Measurements from ENCODE around the gene ESPN. TPM values are rescaled to one million over a fixed set of nuclear protein-coding genes. Genes with fewer than 3 reads are reported as not detected.

Gene ESPN
- total RNA-seq, 4 donors from 2014 or later: 0.60 to 6.1 (median 1.7) TPM

- Histone ChIP-seq H3K9me3 (no peaks in the 10 kb centered on the region), H3K4me3 (no peak overlapping the region), H3K27ac (no peak overlapping the region), H3K27me3 (no peaks in the 10 kb centered on the region), H3K4me1 (peaks cover 0 to 13% (median 10%) of the 10 kb centered on the region in 4 donors), H3K36me3 (no peaks in the 10 kb centered on the region)
- TF ChIP-seq POLR2A (IDR thresholded peaks at IDR 0.05) (no peak), EP300 (IDR thresholded peaks at IDR 0.05) (no peak), CTCF (IDR thresholded peaks at IDR 0.05) (no peak)
- no peak for DNase-seq (ENCODE audit: low spot score in 2 of 2)
Measured at GRCh38 chr1:6396998-6397397, 27.6 kb upstream of the ESPN start.

- TF ChIP-seq CTCF (IDR thresholded peaks at IDR 0.05): no peak
- TF ChIP-seq POLR2A (IDR thresholded peaks at IDR 0.05): no peak
- TF ChIP-seq EP300 (IDR thresholded peaks at IDR 0.05): no peak
- DNase-seq (ENCODE audit: low spot score in 2 of 2): no peak
- 69 to 73% methylated on average over 10 of the region's 10 CpGs for WGBS, 2 donors
Measured at GRCh38 chr1:6397844-6398441, 26.6 kb upstream of the ESPN start.

GRCh38 chr1:6399294-6399693, 25.3 kb upstream of the ESPN start:
- TF ChIP-seq CTCF (IDR thresholded peaks at IDR 0.05): no peak
- TF ChIP-seq POLR2A (IDR thresholded peaks at IDR 0.05): no peak
- no peak for TF ChIP-seq EP300 (IDR thresholded peaks at IDR 0.05)
- no peak overlapping the region for H3K4me3 ChIP-seq
- no peaks in the 10 kb centered on the region for H3K9me3 ChIP-seq
- peaks cover 0 to 1% (median under 1%) of the 10 kb centered on the region in 4 donors for H3K4me1 ChIP-seq
- H3K27me3 ChIP-seq: peaks cover 0 to 6% of the 10 kb centered on the region in 2 donors
- H3K27ac ChIP-seq: no peak overlapping the region
- no peak for DNase-seq (ENCODE audit: low spot score in 2 of 2)
- H3K36me3 ChIP-seq: no peaks in the 10 kb centered on the region
- 88 to 90% methylated on average over 3 of the region's 3 CpGs for WGBS, 2 donors

More at GRCh38 chr1:6397844-6398441, 26.6 kb upstream of the ESPN start:
- peaks cover 0 to 4% (median 2%) of the 10 kb centered on the region in 4 donors for H3K4me1 ChIP-seq
- H3K36me3 ChIP-seq: no peaks in the 10 kb centered on the region
- no peak overlapping the region for H3K4me3 ChIP-seq
- H3K27me3 ChIP-seq: no peaks in the 10 kb centered on the region
- H3K9me3 ChIP-seq: no peaks in the 10 kb centered on the region
- no peak overlapping the region for H3K27ac ChIP-seq

- WGBS, 2 donors: 63 to 67% methylated on average over 6 of the region's 6 CpGs
- TF ChIP-seq CTCF (IDR thresholded peaks at IDR 0.05) (no peak), POLR2A (IDR thresholded peaks at IDR 0.05) (no peak), EP300 (IDR thresholded peaks at IDR 0.05) (no peak)
- no peaks in the 10 kb centered on the region for H3K9me3 ChIP-seq
Measured at GRCh38 chr1:6401673-6402072, 22.9 kb upstream of the ESPN start.

GRCh38 chr1:6408023-6408422, 16.6 kb upstream of the ESPN start:
- DNase-seq (ENCODE audit: low spot score in 2 of 2): no peak
- Histone ChIP-seq H3K36me3 (no peaks in the 10 kb centered on the region), H3K4me3 (no peak overlapping the region), H3K4me1 (no peaks in the 10 kb centered on the region), H3K27me3 (peaks cover 0 to 41% of the 10 kb centered on the region in 2 donors), H3K27ac (no peak overlapping the region), H3K9me3 (no peaks in the 10 kb centered on the region)
- WGBS, 2 donors: 71 to 82% methylated on average over 6 of the region's 6 CpGs
- no peak for TF ChIP-seq EP300 (IDR thresholded peaks at IDR 0.05)
- no peak for TF ChIP-seq POLR2A (IDR thresholded peaks at IDR 0.05)
- TF ChIP-seq CTCF (IDR thresholded peaks at IDR 0.05): no peak

More at GRCh38 chr1:6401673-6402072, 22.9 kb upstream of the ESPN start:
- Histone ChIP-seq H3K27me3 (peaks cover 0 to 11% of the 10 kb centered on the region in 2 donors), H3K4me3 (no peak overlapping the region), H3K36me3 (no peaks in the 10 kb centered on the region), H3K4me1 (no peaks in the 10 kb centered on the region), H3K27ac (no peak overlapping the region)
- DNase-seq (ENCODE audit: low spot score in 2 of 2): no peak
